K562 (cell line): ENCODE data around the gene LSM4. TPM values are rescaled to one million over a fixed set of nuclear protein-coding genes. Genes with fewer than 3 reads are reported as not detected.
A peak's percentile ranks its signal among the peaks of the same experiment; 100 is the strongest.

Experiments used
- BHLHE40 ChIP-seq: IDR thresholded peaks from 2 replicates; pipeline ENCODE4 v1.6.1; 2011; ENCODE audit warnings: low read length, improper control_type of control experiment
- HMG20A ChIP-seq: fragments of 450-650 bp; formaldehyde crosslinking; conservative IDR thresholded peaks from 2 replicates; pipeline ENCODE4 v1.4.0; 2020; ENCODE audit warnings: mild to moderate bottlenecking, mixed read lengths
- JUNB ChIP-seq: fragments of 450-650 bp; formaldehyde crosslinking; conservative IDR thresholded peaks from 2 replicates; pipeline ENCODE4 v1.4.0; 2020; ENCODE audit warnings: mild to moderate bottlenecking
- MCM3 ChIP-seq: fragments of 450-650 bp; IDR thresholded peaks from 2 replicates; pipeline ENCODE4 v1.6.1; 2016
- MLLT1 ChIP-seq, 2 experiments: fragments of 450-650 bp; IDR thresholded peaks; 2 replicates each; pipeline ENCODE4 v1.6.1; 2016
- NFRKB ChIP-seq: fragments of 450-650 bp; IDR thresholded peaks from 2 replicates; pipeline ENCODE4 v1.6.1; 2016; ENCODE audit warnings: low read depth
- PTTG1 ChIP-seq: fragments of 450-650 bp; IDR thresholded peaks from 2 replicates; pipeline ENCODE4 v1.6.1; 2016; ENCODE audit warnings: low read depth, mild to moderate bottlenecking, missing genetic modification characterization, missing compliant biosample characterization
- RFX5 ChIP-seq: IDR thresholded peaks from 2 replicates; pipeline ENCODE4 v1.6.1; 2011; ENCODE audit warnings: low read depth, mild to moderate bottlenecking, improper control_type of control experiment, low read length
- ZC3H8 ChIP-seq: fragments of 450-650 bp; IDR thresholded peaks from 2 replicates; pipeline ENCODE4 v1.6.1; 2017
- ZEB2 ChIP-seq: fragments of 450-650 bp; IDR thresholded peaks from 2 replicates; pipeline ENCODE4 v1.6.1; 2016
- ZNF253 ChIP-seq: fragments of 250-450 bp; sonication (Bioruptor Pico); conservative IDR thresholded peaks from 2 replicates; pipeline ENCODE4 v1.6.1; 2021; ENCODE audit warnings: mild to moderate bottlenecking
- ZNF75A ChIP-seq: fragments of 450-650 bp; formaldehyde crosslinking; IDR thresholded peaks from 2 replicates; pipeline ENCODE4 v1.4.0; 2020; ENCODE audit warnings: mild to moderate bottlenecking
- polyA plus RNA-seq, 8 experiments: library from polyadenylated mRNA; depleted of rRNA in 4 of 8; stranded (reverse) in 5 of 8; unstranded in 3 of 8; fragments of >200 nt; fragmentation: Nextera tagmentation in 2 of 8; fragmentation: Illumina TruSeq in 1 of 8; extraction: Ambion mirVana in 2 of 8; extraction: Trizol in 1 of 8; gene quantifications; 2 replicates each; pipeline versions ENCODE4 v1.2.1 to v1.2.3, GENCODE V29; 2011 to 2014; ENCODE audit warnings: inconsistent platforms in 1 of 8, missing spikeins in 1 of 8
- total RNA-seq, 7 experiments: library from RNA; depleted of rRNA in 6 of 7; stranded (reverse); fragments of >200 nt in 6 of 7; fragmentation: Illumina TruSeq in 2 of 7; extraction: Trizol in 2 of 7; gene quantifications; 2 replicates each; pipeline versions ENCODE4 v1.2.1 to v1.2.3, GENCODE V29; 2011 to 2021; ENCODE audit warnings: low replicate concordance in 1 of 7
- TF ChIP-seq, protein P1 (sequence below): fragments of 200-600 bp; sonication (generic); IDR thresholded peaks from one replicate; pipeline ENCODE4 v1.6.1; 2012; ENCODE audit warnings: mild to moderate bottlenecking, low read depth, low read length, inconsistent platforms
- TF ChIP-seq, protein P2 (sequence below): fragments of 250-450 bp; sonication (Bioruptor Pico); IDR thresholded peaks from 2 replicates; pipeline ENCODE4 v1.8.0; 2022; ENCODE audit warnings: moderate library complexity, mild to moderate bottlenecking, inconsistent platforms

The LSM4 gene
- total and polyA plus RNA-seq, 9 of the 15 experiments (the other 6 are each of a cell fraction or from before 2014, with no cell fraction given): 11.9 to 763 (median 202) TPM

- TF ChIP-seq HMG20A (CRISPR knock-in tag) (no peak), PTTG1 (tag) (peak; percentile 78), ZC3H8 (0 out of 2 replicates have a peak, but pooled peaks have one; percentile 37), RFX5 (no peak), JUNB (0 out of 2 replicates have a peak, but pooled peaks have one; percentile 28), BHLHE40 (peak; percentile 90), ZNF75A (CRISPR knock-in tag) (no peak), ZEB2 (peak; percentile 72; the same call in 1 of the 2 replicates), ZNF253 (no peak), MLLT1 (IDR thresholded peaks at IDR 0.05) (peak; percentile 35 to 52; a peak in 1 of 4 replicates), NFRKB (peak; percentile 98), MCM3 (no peak)
- TF ChIP-seq, protein P1, sequence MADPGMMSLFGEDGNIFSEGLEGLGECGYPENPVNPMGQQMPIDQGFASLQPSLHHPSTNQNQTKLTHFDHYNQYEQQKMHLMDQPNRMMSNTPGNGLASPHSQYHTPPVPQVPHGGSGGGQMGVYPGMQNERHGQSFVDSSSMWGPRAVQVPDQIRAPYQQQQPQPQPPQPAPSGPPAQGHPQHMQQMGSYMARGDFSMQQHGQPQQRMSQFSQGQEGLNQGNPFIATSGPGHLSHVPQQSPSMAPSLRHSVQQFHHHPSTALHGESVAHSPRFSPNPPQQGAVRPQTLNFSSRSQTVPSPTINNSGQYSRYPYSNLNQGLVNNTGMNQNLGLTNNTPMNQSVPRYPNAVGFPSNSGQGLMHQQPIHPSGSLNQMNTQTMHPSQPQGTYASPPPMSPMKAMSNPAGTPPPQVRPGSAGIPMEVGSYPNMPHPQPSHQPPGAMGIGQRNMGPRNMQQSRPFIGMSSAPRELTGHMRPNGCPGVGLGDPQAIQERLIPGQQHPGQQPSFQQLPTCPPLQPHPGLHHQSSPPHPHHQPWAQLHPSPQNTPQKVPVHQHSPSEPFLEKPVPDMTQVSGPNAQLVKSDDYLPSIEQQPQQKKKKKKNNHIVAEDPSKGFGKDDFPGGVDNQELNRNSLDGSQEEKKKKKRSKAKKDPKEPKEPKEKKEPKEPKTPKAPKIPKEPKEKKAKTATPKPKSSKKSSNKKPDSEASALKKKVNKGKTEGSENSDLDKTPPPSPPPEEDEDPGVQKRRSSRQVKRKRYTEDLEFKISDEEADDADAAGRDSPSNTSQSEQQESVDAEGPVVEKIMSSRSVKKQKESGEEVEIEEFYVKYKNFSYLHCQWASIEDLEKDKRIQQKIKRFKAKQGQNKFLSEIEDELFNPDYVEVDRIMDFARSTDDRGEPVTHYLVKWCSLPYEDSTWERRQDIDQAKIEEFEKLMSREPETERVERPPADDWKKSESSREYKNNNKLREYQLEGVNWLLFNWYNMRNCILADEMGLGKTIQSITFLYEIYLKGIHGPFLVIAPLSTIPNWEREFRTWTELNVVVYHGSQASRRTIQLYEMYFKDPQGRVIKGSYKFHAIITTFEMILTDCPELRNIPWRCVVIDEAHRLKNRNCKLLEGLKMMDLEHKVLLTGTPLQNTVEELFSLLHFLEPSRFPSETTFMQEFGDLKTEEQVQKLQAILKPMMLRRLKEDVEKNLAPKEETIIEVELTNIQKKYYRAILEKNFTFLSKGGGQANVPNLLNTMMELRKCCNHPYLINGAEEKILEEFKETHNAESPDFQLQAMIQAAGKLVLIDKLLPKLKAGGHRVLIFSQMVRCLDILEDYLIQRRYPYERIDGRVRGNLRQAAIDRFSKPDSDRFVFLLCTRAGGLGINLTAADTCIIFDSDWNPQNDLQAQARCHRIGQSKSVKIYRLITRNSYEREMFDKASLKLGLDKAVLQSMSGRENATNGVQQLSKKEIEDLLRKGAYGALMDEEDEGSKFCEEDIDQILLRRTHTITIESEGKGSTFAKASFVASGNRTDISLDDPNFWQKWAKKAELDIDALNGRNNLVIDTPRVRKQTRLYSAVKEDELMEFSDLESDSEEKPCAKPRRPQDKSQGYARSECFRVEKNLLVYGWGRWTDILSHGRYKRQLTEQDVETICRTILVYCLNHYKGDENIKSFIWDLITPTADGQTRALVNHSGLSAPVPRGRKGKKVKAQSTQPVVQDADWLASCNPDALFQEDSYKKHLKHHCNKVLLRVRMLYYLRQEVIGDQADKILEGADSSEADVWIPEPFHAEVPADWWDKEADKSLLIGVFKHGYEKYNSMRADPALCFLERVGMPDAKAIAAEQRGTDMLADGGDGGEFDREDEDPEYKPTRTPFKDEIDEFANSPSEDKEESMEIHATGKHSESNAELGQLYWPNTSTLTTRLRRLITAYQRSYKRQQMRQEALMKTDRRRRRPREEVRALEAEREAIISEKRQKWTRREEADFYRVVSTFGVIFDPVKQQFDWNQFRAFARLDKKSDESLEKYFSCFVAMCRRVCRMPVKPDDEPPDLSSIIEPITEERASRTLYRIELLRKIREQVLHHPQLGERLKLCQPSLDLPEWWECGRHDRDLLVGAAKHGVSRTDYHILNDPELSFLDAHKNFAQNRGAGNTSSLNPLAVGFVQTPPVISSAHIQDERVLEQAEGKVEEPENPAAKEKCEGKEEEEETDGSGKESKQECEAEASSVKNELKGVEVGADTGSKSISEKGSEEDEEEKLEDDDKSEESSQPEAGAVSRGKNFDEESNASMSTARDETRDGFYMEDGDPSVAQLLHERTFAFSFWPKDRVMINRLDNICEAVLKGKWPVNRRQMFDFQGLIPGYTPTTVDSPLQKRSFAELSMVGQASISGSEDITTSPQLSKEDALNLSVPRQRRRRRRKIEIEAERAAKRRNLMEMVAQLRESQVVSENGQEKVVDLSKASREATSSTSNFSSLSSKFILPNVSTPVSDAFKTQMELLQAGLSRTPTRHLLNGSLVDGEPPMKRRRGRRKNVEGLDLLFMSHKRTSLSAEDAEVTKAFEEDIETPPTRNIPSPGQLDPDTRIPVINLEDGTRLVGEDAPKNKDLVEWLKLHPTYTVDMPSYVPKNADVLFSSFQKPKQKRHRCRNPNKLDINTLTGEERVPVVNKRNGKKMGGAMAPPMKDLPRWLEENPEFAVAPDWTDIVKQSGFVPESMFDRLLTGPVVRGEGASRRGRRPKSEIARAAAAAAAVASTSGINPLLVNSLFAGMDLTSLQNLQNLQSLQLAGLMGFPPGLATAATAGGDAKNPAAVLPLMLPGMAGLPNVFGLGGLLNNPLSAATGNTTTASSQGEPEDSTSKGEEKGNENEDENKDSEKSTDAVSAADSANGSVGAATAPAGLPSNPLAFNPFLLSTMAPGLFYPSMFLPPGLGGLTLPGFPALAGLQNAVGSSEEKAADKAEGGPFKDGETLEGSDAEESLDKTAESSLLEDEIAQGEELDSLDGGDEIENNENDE: no peak
- TF ChIP-seq, protein P2, sequence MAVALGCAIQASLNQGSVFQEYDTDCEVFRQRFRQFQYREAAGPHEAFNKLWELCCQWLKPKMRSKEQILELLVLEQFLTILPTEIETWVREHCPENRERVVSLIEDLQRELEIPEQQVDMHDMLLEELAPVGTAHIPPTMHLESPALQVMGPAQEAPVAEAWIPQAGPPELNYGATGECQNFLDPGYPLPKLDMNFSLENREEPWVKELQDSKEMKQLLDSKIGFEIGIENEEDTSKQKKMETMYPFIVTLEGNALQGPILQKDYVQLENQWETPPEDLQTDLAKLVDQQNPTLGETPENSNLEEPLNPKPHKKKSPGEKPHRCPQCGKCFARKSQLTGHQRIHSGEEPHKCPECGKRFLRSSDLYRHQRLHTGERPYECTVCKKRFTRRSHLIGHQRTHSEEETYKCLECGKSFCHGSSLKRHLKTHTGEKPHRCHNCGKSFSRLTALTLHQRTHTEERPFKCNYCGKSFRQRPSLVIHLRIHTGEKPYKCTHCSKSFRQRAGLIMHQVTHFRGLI (CRISPR knock-in tag): peak; percentile 32; the same call in 1 of the 2 replicates
Measured at GRCh38 chr19:18364826-18365528, 42.1 kb upstream of the LSM4 start (continued).
